K562 (cell line): Measurements from ENCODE around the gene LHPP. TPM values are rescaled to one million over a fixed set of nuclear protein-coding genes. Genes with fewer than 3 reads are reported as not detected.

Source experiments
- ATAC-seq: fragments of 200-7000 bp; cut with Tn5 transposase; 3 replicates; pipeline ENCODE4 v1.9.1; 2020; ENCODE audit warnings: moderate library complexity
- BruUV-seq: library from RNA; stranded (reverse); fragments of 400-500 nt; replicated peaks from 2 replicates; lab custom pipeline; 2021; lab: Mats Ljungman, UMichigan
- CTCF ChIA-PET: fragments of 300-600 bp; formaldehyde crosslinking; extraction: SDS; loops from one replicate; lab custom pipeline; 2021; ENCODE audit warnings: low intra/inter-chr PET ratio; lab: Yijun Ruan, JAX
- POLR2A ChIA-PET: fragments of 300-600, 350-650 bp; sonication (Branson Sonifier 250); formaldehyde crosslinking; extraction: SDS; loops from one replicate; lab custom pipeline; 2021; ENCODE audit warnings: antibody characterized with exemption, inconsistent platforms; lab: Yijun Ruan, JAX
- DNase-seq, 4 experiments: peaks; one replicate each; pipeline versions ENCODE4 v3.0.0 to v3.0.0-alpha.2; 2011 to 2018; ENCODE audit warnings: low spot score in 3 of 4, mixed read lengths in 3 of 4; ENCODE audit errors: extremely low read depth in 1 of 4
- FAIRE-seq: peaks from 2 replicates; lab custom pipeline; 2011; peaks lifted over from hg19 to GRCh38; lab: Jason Lieb, UNC
- H2AFZ ChIP-seq: 2 replicates; pipeline ENCODE4 v1.6.0; 2011; ENCODE audit warnings: low read depth, low read length, control low read depth, inconsistent platforms
- H3K27ac ChIP-seq: fragments of 200-600 bp; 3 replicates; pipeline ENCODE4 v1.8.0; 2011; ENCODE audit warnings: low read depth, mild to moderate bottlenecking, control low read depth, inconsistent platforms, low read length, moderate library complexity, mixed read lengths; ENCODE audit errors: extremely low read depth
- H3K27me3 ChIP-seq, 2 experiments: fragments of 300-600 bp in 1 of 2; 2 replicates in 1 of 2; 3 replicates in 1 of 2; pipeline versions ENCODE4 v1.6.0 to v1.8.0; 2011; ENCODE audit warnings: inconsistent platforms in 2 of 2, low read length in 2 of 2, mild to moderate bottlenecking in 1 of 2, mixed read lengths in 1 of 2, moderate library complexity in 1 of 2; ENCODE audit not compliant: control insufficient read depth in 2 of 2, insufficient read depth in 2 of 2
- H3K36me3 ChIP-seq: fragments of 300-600 bp; 3 replicates; pipeline ENCODE4 v1.8.0; 2011; ENCODE audit warnings: mild to moderate bottlenecking, low read length, inconsistent platforms; ENCODE audit not compliant: control insufficient read depth, insufficient read depth
- H3K4me1 ChIP-seq, 2 experiments: fragments of 200-600 bp in 1 of 2; replicated peaks in 1 of 2; 2 replicates in 1 of 2; 3 replicates in 1 of 2; pipeline versions ENCODE4 v1.5.1 to v1.8.0; 2011; ENCODE audit warnings: inconsistent platforms in 2 of 2, low read length in 2 of 2, mild to moderate bottlenecking in 1 of 2, mixed read lengths in 1 of 2, moderate library complexity in 1 of 2; ENCODE audit not compliant: control insufficient read depth in 2 of 2, insufficient read depth in 2 of 2
- H3K4me2 ChIP-seq: 2 replicates; pipeline ENCODE4 v1.6.1; 2011; ENCODE audit warnings: low read length, control low read depth, inconsistent platforms, mixed read lengths; ENCODE audit not compliant: insufficient read depth
- H3K4me3 ChIP-seq: fragments of 200-600 bp; sonication (generic), shearing (Covaris generic); 2 replicates; pipeline ENCODE4 v1.5.1; 2016; ENCODE audit warnings: control low read depth, inconsistent platforms
- H3K79me2 ChIP-seq: fragments of 200-600 bp; 3 replicates; pipeline ENCODE4 v1.8.0; 2011; ENCODE audit warnings: low read length, inconsistent platforms; ENCODE audit not compliant: control insufficient read depth, insufficient read depth
- H3K9ac ChIP-seq, 2 experiments: 2 replicates each; pipeline versions ENCODE4 v1.6.0 to v1.6.1; 2011; ENCODE audit warnings: low read depth in 2 of 2, low read length in 2 of 2, control low read depth in 1 of 2, inconsistent platforms in 1 of 2, mild to moderate bottlenecking in 1 of 2, mixed read lengths in 1 of 2; ENCODE audit not compliant: insufficient read depth in 1 of 2
- H3K9me1 ChIP-seq: one replicate; pipeline ENCODE4 v1.6.0; 2011; ENCODE audit warnings: inconsistent platforms, mild to moderate bottlenecking, low read length, moderate library complexity; ENCODE audit not compliant: control insufficient read depth, insufficient read depth
- H3K9me3 ChIP-seq: replicated peaks from 2 replicates; pipeline ENCODE4 v1.5.1; 2011; ENCODE audit warnings: low read depth, low read length, inconsistent platforms; ENCODE audit not compliant: control insufficient read depth, insufficient read depth
- H4K20me1 ChIP-seq: replicated peaks from 2 replicates; pipeline ENCODE4 v1.6.1; 2011; ENCODE audit warnings: low read length, inconsistent platforms, mixed read lengths; ENCODE audit not compliant: control insufficient read depth, insufficient read depth
- ATF7 ChIP-seq: fragments of 450-650 bp; IDR thresholded peaks from 2 replicates; pipeline ENCODE4 v1.7.1; 2014; ENCODE audit warnings: mild to moderate bottlenecking, moderate library complexity
- BHLHE40 ChIP-seq: IDR thresholded peaks from 2 replicates; pipeline ENCODE4 v1.6.1; 2011; ENCODE audit warnings: low read length, improper control_type of control experiment
- CSDE1 ChIP-seq, 2 experiments: fragments of 450-650 bp; IDR thresholded peaks; 2 replicates each; pipeline ENCODE4 v1.6.1; 2016; ENCODE audit warnings: mild to moderate bottlenecking in 1 of 2
- FOSL1 ChIP-seq: fragments of 200-800 bp; sonication (Bioruptor generic); conservative IDR thresholded peaks from 2 replicates; pipeline ENCODE4 v1.6.1; 2016; ENCODE audit warnings: missing genetic modification characterization, missing compliant biosample characterization
- ZNF174 ChIP-seq: fragments of 250-450 bp; sonication (Bioruptor Pico); IDR thresholded peaks from 2 replicates; pipeline ENCODE4 v1.4.0; 2020; ENCODE audit warnings: mild to moderate bottlenecking
- ZNF175 ChIP-seq: fragments of 200-800 bp; sonication (Bioruptor generic); IDR thresholded peaks from 2 replicates; pipeline ENCODE4 v1.6.1; 2016; ENCODE audit warnings: low read depth, mild to moderate bottlenecking, missing genetic modification characterization, missing compliant biosample characterization
- WGBS: fragments of 100-300 bp; shearing (Covaris generic); methylation state at CpG from one replicate; pipeline ENCODE4 v1.1.6; 2016; ENCODE audit warnings: low coverage, mixed read lengths; ENCODE audit not compliant: insufficient coverage; ENCODE audit errors: missing lambda C conversion rate; 5-methylcytosine and 5-hydroxymethylcytosine counted together
- in situ Hi-C: fragments of 300-500 bp; cut with MboI; formaldehyde crosslinking; loops from 4 replicates; pipeline ENCODE4 v1.15.0; 2018; ENCODE audit warnings: inconsistent platforms, mixed read lengths
- intact Hi-C: fragments of 100-400 bp; cut with micrococcal nuclease; formaldehyde crosslinking; loops from 2 replicates; pipeline ENCODE4 v1.14.2; 2022
- polyA plus RNA-seq, 8 experiments: library from polyadenylated mRNA; depleted of rRNA in 4 of 8; stranded (reverse) in 5 of 8; unstranded in 3 of 8; fragments of >200 nt; fragmentation: Nextera tagmentation in 2 of 8; fragmentation: Illumina TruSeq in 1 of 8; extraction: Ambion mirVana in 2 of 8; extraction: Trizol in 1 of 8; gene quantifications; 2 replicates each; pipeline versions ENCODE4 v1.2.1 to v1.2.3, GENCODE V29; 2011 to 2014; ENCODE audit warnings: inconsistent platforms in 1 of 8, missing spikeins in 1 of 8
- total RNA-seq, 7 experiments: library from RNA; depleted of rRNA in 6 of 7; stranded (reverse); fragments of >200 nt in 6 of 7; fragmentation: Illumina TruSeq in 2 of 7; extraction: Trizol in 2 of 7; gene quantifications; 2 replicates each; pipeline versions ENCODE4 v1.2.1 to v1.2.3, GENCODE V29; 2011 to 2021; ENCODE audit warnings: low replicate concordance in 1 of 7

LHPP gene
- total and polyA plus RNA-seq, 9 of the 15 experiments (the other 6 are each of a cell fraction or from before 2014, with no cell fraction given) = 0.34 to 7.4 (median 3.0) TPM

DNA sequence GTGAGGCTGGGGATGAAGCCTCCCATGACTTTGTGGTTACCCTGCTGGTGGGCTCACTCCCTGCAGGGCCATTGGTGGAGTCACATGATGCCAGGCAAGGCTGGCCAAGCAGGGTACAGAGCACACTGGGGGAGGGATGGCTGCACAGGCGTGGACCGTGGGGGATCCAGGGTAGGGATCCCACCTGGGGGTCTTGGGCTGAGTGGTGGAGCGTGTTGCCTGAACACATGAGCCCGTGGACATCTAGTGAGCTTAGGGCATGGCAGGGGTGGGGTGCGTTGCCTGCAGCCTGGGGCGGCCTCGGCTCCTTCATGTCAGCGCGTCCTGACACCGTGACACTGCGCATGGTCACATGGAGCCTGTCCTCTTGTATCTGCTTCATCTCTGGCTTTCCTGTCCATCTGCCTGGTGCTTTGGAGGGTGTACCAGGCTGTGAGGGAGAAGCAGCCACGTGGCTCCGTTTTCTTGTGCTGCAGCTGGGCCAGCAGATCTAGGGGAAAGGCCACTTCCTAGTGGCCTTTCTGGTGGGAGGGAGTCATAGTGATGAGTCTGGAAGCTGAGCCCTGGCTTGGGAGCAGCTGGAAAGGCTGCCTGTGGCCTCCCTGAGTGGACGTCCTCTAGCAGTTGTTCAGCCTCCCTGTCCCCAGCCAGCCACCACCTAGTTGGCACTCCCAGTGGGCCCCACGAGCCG lies 96.2 kb downstream of the LHPP start:
- DNase-seq (no peak), FAIRE-seq (no peak), ATAC-seq (no peak)
- Histone ChIP-seq H3K9me1 (no peaks in the 10 kb centered on the region), H3K27ac (no peak overlapping the region), H3K4me3 (no peak overlapping the region), H3K79me2 (no peaks in the 10 kb centered on the region), H4K20me1 (no peaks in the 10 kb centered on the region), H3K36me3 (no peaks in the 10 kb centered on the region), H3K27me3 (peaks cover 0 to 31% of the 10 kb centered on the region in 2 experiments; a peak in 3 of 5 replicates), H3K4me2 (no peak overlapping the region), H3K9me3 (no peaks in the 10 kb centered on the region), H3K9ac (no peak overlapping the region), H3K4me1 (peaks cover 0 to 8% of the 10 kb centered on the region in 2 experiments; a peak in 2 of 5 replicates), H2AFZ (no peak overlapping the region)
- TF ChIP-seq ZNF174 = no peak
- TF ChIP-seq ZNF175 = no peak
- no peak for TF ChIP-seq CSDE1 (IDR thresholded peaks at IDR 0.05)
- no peak for TF ChIP-seq BHLHE40
- TF ChIP-seq ATF7 = no peak
- no peak for TF ChIP-seq FOSL1 (tag)
- POLR2A ChIA-PET = interaction anchor here (1.1 kb wide), 1 partner anchor 168 kb away, joined by 4 read pairs; no protein-coding TSS in a partner anchor
- no TSS peak for BruUV-seq
- in situ Hi-C loops (no loop called here), intact Hi-C loops (no loop called here)
- CTCF ChIA-PET = no interaction called here
- 9% methylated on average over 4 of the region's 16 CpGs for WGBS
